Liver (tissue), 3 donors: ENCODE measurements around the gene KRTAP19-1.

Experiments
- CTCF ChIP-seq: fragments of 150-350 bp; IDR thresholded peaks from 2 replicates; pipeline ENCODE4 v1.5.1; 2017; ENCODE audit warnings: improper control_type of control experiment, low read depth, low read length; ENCODE audit not compliant: missing input control
- HNF4G ChIP-seq: IDR thresholded peaks from 2 replicates; pipeline ENCODE4 v1.6.1; 2016; ENCODE audit warnings: antibody characterized with exemption
- JUND ChIP-seq, 2 donors: IDR thresholded peaks; 2 replicates each; pipeline ENCODE4 v1.6.1; 2016; ENCODE audit warnings: antibody characterized with exemption in 2 of 2
- RAD21 ChIP-seq, 2 donors: IDR thresholded peaks; 2 replicates each; pipeline ENCODE4 v1.6.1; 2016; ENCODE audit warnings: antibody characterized with exemption in 2 of 2, mild to moderate bottlenecking in 2 of 2
- SP1 ChIP-seq: IDR thresholded peaks from 2 replicates; pipeline ENCODE4 v1.6.1; 2018; ENCODE audit warnings: antibody characterized with exemption, mild to moderate bottlenecking
- donor health status: healthy.
- donor health status: healthy.

- no peak for TF ChIP-seq CTCF
- TF ChIP-seq RAD21 (IDR thresholded peaks at IDR 0.05): no peak
- no peak for TF ChIP-seq HNF4G
- TF ChIP-seq SP1: no peak
- TF ChIP-seq JUND (IDR thresholded peaks at IDR 0.05): no peak
Observed at GRCh38 chr21:30447056-30447455, 33.1 kb downstream of the KRTAP19-1 start.
